ENCODE data around the gene PTH1R.

The PTH1R gene

DNA sequence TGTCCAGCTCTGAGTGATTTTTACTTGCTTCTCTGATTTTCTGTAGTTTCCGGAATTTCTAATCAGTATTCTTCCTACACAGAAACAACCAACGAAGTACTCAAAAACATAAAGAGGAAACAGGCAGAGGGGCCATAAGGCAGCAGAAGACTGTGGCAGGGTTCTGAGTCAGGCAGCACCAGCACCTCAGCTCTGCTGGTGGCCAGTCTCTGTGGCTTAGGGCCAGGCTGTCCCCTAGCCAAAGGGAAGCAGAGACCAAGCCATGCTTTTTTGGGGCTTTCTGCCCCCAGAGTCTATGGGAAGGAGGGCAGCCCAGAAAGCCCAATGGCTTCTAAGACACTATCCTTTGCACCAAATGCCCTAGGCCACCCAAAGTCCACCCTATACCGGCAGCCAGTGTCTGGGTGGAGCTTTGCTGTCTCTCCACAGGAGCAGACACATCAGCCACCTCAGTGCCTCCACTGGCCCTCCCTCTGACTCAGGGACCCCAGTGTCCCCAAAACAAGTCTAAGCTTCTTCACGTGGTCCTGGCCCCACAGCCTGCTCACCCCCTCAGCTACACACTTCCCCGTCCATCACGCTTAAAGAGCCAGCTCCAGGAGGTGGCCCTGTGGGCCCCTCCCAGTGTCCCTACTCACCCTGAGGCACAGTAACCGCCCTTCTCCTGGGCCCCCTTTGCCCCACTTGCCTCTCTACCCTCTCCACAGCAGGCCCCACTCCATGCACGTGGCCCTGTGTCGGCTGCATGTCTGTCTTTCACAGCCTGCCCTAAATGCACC lies 52.8 kb downstream of the PTH1R start:
- DNase-seq (ENCODE audit: low spot score), result peak; percentile 16

DNA sequence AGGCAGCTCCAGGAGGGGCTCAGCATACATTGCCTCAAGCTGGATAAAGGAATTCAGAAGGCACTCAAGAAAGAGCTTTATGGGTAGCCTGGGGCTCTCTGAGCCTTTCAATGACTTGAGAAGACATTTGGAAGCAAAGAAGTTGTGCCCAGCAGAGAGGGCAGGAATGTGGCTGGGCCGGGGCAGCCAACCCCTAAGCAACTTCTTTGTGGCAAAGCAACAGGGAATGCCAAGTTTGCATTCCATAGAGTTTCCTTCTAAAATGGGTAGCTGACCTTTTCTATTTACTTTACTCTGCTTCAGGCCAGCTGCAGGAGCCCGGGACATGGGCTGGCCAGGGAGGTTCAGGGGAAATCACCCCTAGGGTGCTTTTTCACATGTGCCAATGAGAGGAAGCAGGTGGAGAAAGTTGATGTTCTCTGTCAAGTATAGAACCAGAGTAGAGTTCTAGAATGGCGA lies 53.5 kb downstream of the PTH1R start:
- no peak for DNase-seq (ENCODE audit: low spot score)

DNA sequence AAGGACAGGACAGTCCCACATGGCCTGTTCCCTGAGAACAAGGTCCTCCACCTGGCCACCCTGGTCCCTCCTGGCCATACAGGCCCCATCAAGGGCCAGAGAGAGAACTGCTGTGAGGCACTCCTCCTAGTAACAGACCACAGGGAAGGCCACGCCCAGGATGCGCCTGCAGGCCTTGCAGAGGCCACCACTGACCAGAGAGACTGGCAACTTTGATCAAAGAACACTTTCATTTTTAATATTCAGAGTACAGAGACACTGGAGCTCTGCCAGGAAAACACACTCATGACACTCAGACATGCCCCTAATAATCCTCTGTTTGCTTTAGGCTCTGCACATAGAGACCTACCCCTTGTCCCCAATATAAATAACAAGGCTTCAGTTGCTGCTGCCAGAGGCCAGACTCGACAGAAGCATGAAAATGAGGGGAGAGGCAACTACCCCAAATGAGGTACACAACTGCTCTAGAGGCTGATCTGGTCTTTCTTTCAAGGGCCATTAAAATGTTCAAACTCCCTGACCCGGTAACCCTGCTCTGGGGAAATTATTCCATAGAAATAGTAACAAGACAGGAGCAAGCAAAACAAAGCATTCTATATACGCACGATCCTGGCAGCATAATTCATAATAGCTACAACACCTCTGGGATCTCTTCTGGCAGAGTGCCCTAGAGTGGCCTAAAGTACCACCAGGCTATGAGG lies 54.3 kb downstream of the PTH1R start:
- DNase-seq (ENCODE audit: low spot score), result no peak

DNA sequence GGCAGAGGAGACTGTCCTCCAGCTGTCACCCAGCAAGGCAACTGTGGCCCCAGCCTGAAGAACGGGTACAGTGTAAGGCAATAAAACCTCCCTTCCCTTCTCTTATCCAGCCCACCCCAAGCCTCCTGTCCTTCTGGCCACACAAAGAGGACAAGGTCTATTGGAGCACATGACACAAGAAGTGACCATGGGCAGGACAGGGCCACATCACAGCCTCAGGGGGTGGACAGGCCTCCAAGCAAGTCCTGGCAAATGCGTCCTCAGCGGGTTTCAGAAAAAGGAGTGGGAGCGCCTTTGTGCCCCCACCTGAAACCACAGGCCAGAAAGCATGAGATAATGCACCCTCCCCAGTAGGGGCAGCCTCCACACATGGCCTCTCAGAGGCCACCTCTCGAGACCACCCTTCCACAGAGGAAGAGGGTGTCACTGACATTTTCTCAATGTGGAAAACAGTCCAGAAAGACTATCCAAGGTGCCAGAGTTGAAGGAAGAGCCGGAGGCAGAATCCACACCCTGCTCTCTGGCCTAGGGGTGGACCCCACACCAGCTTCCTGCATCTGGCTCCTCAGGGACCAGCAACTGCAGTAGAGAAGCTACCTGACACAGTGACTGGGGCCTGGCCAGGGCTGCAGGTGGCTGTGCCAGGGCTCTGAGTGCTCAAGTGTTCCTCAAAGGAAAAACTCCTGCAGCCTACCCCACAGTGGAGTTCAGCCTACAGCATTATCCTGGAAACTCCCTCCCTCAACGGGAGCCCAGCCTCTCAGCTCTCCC lies 55.1 kb downstream of the PTH1R start:
- no peak for DNase-seq (ENCODE audit: low spot score)

DNA sequence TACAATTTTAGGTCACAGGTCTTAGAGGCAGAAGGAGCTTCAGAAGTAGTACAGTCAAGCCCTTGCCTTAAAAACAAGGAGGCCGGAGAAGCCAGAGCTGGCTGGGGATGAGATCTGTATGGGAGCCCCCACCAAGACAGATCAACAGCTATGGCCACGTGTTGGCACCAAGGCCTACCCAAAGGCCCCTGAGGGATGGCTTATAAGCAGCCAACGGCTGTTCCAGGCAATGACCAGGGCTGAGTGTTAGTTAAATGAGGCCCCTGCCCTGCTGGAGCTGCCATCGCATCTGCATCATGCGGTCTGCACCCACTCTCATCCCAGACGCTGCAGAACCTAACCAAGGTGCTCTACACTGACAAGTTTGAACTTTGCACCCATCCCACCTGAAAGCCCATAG lies 55.7 kb downstream of the PTH1R start:
- DNase-seq (ENCODE audit: low spot score), result no peak

DNA sequence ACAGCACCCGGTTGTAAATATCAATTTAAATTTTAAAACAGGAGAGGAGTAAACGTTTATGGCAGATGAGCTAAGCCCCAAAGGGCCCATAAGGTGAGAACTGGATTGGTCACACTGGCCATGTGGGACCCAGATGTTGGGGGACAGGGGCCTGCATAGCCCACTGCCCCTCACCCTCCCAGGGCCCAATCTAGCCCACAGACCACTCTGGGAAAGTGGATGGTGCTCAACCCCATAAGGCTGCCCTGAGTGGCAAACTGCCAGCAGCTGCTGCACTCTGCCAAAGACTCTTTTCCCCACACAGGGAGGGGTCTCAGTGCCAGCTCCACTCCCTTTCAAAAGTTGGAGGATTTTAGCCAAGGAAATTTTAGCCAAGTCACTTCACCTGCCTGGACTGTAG lies 56.6 kb downstream of the PTH1R start:
- no peak for DNase-seq (ENCODE audit: low spot score)

DNA sequence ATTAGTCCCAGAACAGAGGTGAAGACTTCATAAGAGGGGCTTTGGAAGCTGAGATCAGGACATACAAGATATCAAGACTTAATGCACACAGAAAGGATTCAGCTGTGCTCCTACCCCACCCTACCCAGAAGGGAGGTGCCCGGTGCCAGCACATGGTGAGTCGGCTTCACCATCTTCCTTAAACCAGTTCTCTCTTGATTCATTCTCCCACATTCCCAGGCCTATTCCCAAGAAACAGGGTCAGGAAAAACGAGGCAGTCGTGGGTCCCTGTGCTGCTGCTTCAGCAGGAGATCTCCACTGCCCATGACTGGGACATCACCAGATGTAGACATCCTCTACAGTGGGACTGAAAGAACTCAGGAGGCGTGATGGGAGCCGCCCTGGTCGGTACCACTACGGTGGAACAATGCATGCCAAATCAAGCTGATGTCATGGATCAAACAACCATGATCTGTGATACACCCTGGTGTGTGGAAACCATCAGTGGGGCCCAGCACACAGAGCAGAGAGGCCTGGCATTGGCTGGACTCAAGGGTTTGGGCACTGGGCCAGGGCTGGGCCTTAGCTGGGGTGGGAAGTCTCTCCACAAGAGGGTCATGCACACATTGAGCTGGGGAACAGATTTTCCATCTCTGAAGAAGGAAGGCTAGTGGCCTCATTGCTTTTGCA lies 57.1 kb downstream of the PTH1R start:
- DNase-seq (ENCODE audit: low spot score), result no peak

DNA sequence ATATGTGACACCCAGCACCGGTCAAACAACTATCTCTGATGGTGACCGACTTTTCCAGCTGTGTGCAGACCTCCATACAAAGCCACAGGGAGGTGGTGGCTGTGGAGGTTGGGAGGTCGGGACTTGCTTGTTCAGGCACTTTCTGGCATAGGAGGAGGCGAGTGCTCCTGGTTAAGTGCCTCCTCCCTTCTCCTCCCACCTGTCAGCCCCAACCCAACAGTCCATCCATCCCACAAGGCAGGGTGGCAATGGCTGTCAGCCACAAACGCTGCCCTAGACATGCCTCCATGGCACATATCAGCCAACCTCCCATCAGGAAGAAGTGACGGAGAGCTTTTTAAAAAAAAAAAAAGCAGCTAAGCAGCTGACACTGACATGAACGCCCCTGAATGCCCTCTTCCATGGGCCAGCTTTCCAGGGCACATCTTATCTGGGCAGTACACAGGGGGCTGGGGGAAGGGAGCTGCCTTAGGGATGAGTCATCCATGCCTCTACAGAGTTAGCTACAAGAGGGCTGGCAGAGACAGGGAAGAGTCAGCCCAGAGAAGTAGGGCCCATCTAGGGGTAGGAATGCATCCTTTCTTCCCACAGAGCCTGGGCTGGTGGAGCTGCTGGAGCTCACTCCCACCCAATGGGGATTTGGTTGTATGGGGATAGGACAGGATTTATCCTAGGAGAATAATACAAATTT lies 57.8 kb downstream of the PTH1R start:
- peak; percentile 63 for DNase-seq (ENCODE audit: low spot score)

DNA sequence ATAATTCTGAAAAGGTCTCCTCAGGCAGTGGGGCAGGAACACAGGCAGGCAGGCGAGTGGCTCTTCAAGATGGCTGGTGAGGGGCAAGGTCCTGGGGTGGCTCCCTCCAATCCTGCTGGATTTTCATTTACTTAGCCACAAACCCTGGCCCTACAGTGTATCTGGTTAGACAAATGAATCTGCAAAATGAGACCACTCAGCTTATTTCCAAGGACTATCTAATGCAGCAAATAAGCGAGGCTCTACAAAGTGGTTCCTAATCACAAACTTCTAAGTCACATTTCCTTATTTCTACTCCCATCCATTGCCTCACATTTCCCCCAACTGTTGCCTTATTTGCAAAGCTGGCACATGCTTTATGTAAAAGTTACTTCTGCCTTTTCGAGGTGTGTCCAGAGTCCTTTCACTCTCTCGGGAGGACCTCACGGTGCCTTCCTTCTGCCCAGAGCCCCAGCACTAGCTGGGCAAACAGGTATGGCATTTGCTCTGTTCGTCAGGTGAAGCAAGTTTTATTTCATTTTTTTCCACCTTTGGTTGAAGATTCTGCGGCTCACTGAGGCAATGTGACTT lies 58.6 kb downstream of the PTH1R start:
- no peak for DNase-seq (ENCODE audit: low spot score)

DNA sequence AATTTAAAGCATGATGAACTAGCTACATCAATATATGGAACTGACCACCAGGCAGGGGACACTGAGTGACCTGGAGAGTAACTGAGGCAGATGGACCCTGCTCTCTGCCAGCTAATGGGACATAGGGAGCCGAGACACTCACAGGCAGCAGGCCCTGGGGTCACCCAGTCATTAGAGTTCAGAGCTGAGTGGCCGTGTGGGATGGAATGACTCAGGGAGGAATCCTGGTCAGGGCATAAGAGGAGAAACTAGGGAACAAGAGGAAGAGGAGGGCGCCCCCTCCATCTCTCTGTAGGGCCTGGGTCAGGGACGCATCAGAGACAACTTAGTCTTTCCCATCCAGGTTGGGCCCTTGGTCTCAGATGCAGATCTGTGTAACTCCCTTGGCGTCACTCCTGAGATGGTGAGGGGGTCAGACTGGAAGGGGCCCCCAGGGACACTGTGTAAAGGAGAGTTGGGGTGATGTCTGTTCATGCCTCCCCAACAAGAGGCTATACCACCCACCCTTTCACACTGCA lies 59.3 kb downstream of the PTH1R start:
- no peak for DNase-seq (ENCODE audit: low spot score)

DNA sequence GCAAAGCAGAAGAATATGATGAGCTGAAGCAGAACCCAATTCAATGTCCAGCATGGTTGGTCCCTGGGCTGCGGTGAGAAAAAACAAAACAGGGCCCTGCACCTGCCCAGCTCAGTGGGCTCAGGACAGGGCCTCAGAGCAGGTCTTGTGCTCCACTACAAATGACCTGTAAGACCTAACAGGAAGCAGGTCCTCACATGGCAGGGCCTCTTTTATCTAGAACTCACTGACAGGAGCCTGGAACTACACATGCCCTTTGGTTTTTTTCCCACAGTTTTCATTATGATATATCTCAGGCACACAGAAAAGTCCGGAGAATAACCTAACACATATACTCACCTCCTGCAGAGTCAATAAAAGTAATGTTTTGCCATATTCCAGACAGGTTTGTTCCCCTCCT lies 60.6 kb downstream of the PTH1R start:
- DNase-seq (ENCODE audit: low spot score), result no peak

DNA sequence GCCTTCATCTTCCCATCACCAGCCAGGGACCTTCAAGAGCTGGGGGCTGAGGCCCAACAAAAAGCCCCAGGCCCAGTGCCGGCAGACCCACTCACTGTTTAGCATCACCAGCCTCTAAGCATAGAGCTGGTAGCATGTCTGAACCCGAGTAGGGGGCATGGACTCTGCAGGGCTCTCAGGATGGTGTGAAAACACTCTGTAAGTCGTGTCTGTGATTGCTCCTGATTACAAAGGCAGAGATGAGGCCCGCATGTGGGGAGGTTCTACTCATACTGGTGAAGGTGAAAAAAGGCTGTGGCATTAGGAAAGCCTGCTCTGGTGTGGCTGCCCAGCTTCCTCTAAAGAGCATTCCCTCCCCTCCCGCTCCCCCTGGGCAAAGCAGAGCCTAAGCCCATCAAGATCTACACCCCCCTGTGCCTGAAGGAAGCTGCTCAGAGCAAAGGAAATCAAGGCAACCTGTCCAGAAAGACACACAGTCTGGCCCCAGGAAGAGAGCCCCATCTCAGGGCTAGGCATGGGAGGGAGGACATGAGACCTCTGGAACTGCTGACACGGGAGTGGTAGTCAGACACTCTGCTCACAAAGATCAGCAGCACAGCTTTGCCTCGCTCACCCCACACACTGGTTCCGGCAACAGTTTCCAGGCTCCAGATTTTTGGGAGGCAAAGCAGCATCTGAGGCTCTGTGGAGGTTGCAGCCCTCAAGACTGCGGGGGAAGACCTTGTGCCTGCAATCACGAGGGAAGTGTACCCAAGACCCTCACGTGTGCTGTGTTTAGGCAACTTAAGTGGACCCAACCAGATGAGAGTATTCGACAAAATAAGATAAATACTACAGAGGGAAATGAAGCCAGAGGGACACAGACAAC lies 62.3 kb downstream of the PTH1R start:
- DNase-seq (ENCODE audit: low spot score), result no peak

DNA sequence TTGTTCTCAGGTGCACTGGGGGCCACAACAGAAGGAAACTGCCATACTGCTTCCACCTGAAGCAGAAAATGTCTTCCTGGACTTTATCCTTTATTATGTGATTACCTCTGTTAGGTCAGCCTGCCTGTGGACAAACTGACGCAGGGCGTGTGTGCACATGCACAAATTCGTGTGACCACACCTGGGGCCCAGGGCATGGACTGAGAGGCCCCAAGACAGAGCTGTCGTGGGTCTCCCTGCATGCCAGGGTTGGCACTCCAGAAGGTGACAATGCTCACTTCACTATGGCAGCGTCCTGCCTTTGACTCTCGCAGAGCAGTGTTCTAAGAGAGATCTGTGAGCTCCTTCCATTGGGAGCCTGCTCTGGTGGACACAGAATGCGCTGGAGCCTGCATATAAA lies 64.6 kb downstream of the PTH1R start:
- DNase-seq (ENCODE audit: low spot score), result no peak

DNA sequence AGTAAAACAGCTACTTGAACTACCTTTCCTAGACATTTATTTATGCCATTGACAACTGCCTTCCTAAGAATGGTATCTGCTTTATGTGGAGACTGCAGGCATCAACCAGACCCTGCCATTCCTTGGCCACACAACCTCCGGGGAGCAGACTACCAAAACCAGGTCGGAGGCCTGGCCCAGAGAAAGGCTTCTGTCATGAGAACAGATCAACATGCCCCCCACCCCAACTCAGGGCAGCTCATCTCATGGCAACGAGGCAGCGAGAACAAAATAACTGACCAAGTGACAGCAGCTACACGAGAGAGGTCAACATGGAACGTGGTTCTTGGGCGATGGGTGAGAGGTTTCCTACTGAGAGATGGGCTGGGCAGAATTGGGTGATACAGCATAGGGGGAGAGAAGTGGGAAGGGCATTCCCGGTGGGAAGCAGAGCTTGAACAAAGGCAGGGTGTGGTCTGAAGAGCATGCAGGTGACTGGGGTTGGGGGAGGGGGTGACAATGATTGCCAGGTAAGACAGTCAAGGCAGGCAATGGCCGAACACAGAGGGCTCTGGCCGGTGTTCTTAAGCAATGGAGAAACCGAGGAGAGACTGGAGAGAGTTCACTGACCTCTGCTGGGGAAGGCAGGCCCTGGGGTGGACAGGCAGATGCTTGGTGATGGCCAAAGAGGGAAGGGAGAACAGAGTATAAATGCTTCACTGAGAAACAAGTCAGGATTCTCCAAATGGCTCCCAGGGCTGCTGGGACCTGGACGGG lies 65.1 kb downstream of the PTH1R start:
- no peak for DNase-seq (ENCODE audit: low spot score)

DNA sequence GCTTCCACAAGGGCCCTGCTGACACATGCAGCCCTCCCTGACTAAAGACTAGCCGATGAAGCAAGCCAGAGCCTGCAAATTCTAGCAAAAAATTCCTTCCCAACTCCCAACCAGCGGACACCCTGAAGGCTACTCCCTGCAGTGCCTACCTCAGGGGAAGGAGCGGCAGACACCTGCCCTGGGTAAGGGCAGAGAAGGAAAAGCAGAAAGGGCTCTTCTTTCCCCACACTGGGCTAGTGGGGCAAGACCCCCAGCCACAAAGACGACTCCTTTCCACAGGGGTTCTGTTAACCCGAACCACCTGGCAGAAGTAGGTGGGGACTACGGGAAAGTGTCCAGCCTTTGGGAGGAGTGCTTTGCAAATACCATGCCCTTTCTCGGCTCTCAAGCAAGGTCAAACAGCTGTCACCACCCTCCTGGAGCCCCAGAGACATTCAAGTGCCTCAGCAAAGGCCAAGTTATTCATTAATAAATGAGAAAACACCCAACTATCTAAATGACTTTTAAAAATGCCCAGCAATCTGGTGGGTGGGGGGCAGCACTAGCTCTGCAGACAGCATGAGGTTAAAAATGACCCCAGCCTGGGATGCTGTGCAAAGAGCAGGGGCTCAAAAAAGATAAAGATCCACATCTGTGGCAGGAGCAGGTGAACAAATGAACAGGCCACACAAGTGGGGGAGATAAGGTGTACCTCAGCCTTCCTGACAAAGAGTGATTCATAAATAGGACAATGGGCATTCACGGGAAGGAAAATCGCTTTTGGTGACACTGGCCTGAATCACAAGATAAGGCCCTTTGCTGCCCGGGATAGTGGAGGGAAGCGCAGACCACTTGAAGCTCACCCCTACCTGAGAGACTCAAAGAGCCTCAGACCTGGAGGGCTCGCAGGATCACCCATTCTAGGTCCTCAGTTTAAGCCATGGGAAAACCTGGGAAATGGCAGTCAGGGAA lies 66.0 kb downstream of the PTH1R start:
- no peak for DNase-seq (ENCODE audit: low spot score)

DNA sequence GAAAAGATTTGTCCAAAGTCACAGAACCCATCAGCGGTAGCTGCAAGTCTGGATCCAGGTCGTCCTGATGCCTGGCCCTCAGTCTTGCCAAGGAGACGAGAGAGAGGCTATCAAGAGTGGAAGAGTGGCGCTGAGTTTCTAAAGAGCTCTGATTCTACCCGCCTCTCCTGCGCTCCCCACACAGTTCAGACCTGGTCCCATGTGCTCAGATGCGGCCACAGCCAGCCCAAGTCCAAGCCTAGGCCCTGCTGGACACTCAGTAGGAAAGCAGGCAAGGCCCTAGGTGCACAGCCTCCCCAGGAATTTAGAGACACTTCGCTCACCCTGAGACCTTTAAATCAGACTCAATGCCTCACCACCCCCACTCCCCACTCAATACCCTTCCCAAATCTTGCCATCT lies 66.7 kb downstream of the PTH1R start:
- DNase-seq (ENCODE audit: low spot score), result no peak

DNA sequence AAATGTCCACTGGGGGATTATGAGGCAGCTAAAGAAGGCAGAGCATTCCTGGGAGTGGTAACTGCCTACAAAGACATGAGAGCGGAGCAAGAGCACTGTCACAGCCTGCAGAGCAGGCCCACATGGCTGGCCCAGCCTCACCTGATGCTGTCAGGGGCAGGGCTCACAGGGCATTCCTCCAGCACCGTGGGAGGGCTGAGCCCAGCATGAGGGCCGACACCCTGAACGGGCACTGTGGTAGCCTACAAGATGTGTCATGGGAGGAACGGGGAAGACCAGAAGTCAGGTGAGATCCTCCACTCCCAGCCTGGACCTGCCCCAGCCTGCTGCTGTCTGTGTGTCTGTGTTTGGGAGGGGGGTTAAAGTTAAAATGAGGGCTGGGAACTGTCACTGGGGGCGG lies 68.9 kb downstream of the PTH1R start:
- DNase-seq (ENCODE audit: low spot score), result no peak

DNA sequence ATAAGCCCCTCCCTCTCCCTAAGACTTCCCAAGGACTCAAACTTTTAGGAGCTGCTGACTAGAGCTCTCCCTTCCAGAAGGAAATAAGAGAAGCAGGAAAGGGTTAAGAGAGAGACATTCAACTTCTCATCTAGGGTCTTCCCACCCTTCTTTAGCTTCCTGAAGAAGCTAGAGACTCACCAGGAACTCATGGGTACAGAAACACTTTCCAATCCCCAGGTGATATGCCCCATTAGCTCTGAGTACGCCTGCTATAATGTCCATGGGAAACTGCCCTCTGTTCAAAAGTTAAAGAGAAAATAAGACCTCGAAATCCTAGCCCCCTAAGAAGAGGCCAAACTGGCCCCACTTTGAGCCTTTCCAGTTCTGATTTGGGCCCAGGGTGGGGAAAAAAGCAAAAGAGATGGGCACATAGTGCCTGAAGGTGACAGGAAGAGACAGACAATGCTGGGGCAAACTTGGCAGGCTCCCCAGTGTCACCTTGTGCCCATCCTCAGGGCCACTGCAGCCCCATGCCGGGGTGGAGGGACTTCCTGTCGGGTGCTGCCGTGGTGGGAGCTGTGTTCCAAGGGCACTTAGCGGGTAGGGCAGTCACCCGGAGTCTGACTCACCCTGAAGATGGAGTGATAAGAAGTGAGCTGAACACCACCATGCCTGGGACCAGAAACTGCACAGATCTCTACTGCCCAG lies 69.5 kb downstream of the PTH1R start:
- DNase-seq (ENCODE audit: low spot score), result no peak

All from pons (tissue), 1 donor.